Activated CD4-positive, alpha-beta T cell treated with anti-CD3 and anti-CD28 coated beads, Interleukin-2, amount 50 U/mL, for 24 hours (primary cell): ENCODE data around the gene TET2.

Experiments used
- DNase-seq, 2 donors: peaks; one replicate each; pipeline ENCODE4 v3.0.0-alpha.2; 2020; ENCODE audit warnings: low read depth in 1 of 2, low spot score in 1 of 2

Gene TET2

GRCh38 chr4:105181259-105181658 is 34.6 kb downstream of the TET2 start:
- DNase-seq: no peak

- DNase-seq: no peak
Observed at GRCh38 chr4:105182211-105182610, 35.5 kb downstream of the TET2 start.

- no peak for DNase-seq
Observed at GRCh38 chr4:105184316-105184980, 37.8 kb downstream of the TET2 start.

GRCh38 chr4:105186701-105187161 is 40.1 kb downstream of the TET2 start:
- no peak for DNase-seq

- DNase-seq: no peak
Observed at GRCh38 chr4:105189855-105190650, 43.4 kb downstream of the TET2 start.

- DNase-seq: no peak
Observed at GRCh38 chr4:105191621-105192210, 45.0 kb downstream of the TET2 start.

- no peak for DNase-seq
Observed at GRCh38 chr4:105192474-105192873, 45.8 kb downstream of the TET2 start.

- DNase-seq: no peak
Observed at GRCh38 chr4:105192910-105193309, 46.2 kb downstream of the TET2 start.

- DNase-seq: no peak
Observed at GRCh38 chr4:105193536-105193935, 46.9 kb downstream of the TET2 start.

- no peak for DNase-seq
Observed at GRCh38 chr4:105194328-105195231, 47.9 kb downstream of the TET2 start.

GRCh38 chr4:105196523-105197145 is 50.0 kb downstream of the TET2 start:
- no peak for DNase-seq

- DNase-seq: no peak
Observed at GRCh38 chr4:105197777-105198176, 51.1 kb downstream of the TET2 start.

GRCh38 chr4:105198541-105198940 is 51.9 kb downstream of the TET2 start:
- no peak for DNase-seq

GRCh38 chr4:105206214-105206613 is 59.5 kb downstream of the TET2 start:
- DNase-seq: no peak

- no peak for DNase-seq
Observed at GRCh38 chr4:105207386-105207785, 60.7 kb downstream of the TET2 start.

- no peak for DNase-seq
Observed at GRCh38 chr4:105208561-105208960, 61.9 kb downstream of the TET2 start.

GRCh38 chr4:105210916-105211315 is 64.2 kb downstream of the TET2 start:
- no peak for DNase-seq

GRCh38 chr4:105215609-105216313 is 69.1 kb downstream of the TET2 start:
- DNase-seq: no peak

- DNase-seq: no peak
Observed at GRCh38 chr4:105225500-105225899, 78.8 kb downstream of the TET2 start.

GRCh38 chr4:105227054-105227453 is 80.4 kb downstream of the TET2 start:
- no peak for DNase-seq
